ENCODE results near the gene ZBTB9. TPM values are rescaled to one million over a fixed set of nuclear protein-coding genes. Genes with fewer than 3 reads are reported as not detected.

The ZBTB9 gene
- total RNA-seq, 1 experiment from 2014 or later: 19.4 TPM

DNA sequence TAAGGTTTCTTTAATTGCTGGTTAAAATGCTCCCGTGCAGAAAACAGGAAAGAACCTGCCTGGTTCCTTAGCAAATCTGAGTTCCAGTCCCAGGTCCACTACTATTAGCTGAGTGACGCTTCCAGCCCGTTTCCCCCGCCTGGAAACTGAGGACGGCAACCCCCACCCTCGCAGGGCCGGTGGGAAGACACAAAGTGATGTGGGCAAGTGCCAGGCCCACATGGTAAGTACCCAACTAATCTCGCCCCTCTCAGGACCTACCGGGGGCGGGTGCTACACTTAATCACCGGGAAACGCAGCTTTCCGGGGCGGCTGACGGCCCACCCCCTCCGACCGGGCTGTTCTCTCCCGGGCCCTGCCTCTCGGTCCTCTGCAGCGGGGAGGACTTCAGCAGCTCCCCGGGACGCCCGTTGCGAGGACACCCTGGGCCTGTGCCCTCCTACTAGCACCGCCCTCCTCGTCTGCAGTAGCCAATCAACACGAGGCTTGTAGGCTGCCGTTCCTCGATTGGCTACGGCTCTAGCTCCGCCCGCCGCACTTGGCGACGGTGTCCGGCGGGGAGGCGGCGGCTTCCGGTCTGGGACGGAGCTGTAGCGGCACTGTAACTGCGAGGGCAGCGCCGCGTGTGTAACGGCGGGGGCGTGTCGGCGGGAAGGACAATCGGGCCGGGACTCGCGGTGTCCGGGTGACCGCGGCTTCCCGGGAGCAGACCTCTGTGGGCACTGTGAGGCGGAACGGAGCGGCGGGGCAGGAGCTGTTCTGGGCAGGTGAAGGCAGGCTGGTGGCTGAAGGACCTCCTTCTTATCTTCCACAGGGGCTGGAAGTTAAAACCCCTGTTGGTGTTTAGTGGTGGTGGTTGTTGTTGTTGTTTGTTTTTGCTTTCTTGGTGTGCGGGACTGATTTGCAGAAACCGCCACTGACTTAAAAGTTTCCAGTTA, at the start of gene ZBTB9 (continued):
- TF ChIP-seq JAZF1 (CRISPR knock-in tag; IDR thresholded peaks at IDR 0.05) (no peak), FOXK1 (CRISPR knock-in tag; IDR thresholded peaks at IDR 0.05) (peak; percentile 92), NFYB (CRISPR knock-in tag; conservative IDR thresholded peaks at IDR 0.05; ENCODE audit: low read depth) (peak; percentile 87), JUN (CRISPR knock-in tag; IDR thresholded peaks at IDR 0.05) (no peak; the same call in 1 of the 2 replicates), TEAD4 (CRISPR knock-in tag; IDR thresholded peaks at IDR 0.05) (no peak), ELF4 (CRISPR knock-in tag; IDR thresholded peaks at IDR 0.05; ENCODE audit: low read depth) (0 out of 2 replicates have a peak, but pooled peaks have one; percentile 43), NR2C2 (CRISPR knock-in tag; IDR thresholded peaks at IDR 0.05) (no peak), ETV6 (CRISPR knock-in tag; IDR thresholded peaks at IDR 0.05) (peak; percentile 64; the same call in 1 of the 2 replicates), SMAD3 (CRISPR knock-in tag; IDR thresholded peaks at IDR 0.05; ENCODE audit: borderline replicate concordance) (peak; percentile 38; the same call in 1 of the 2 replicates), TEAD1 (CRISPR knock-in tag; IDR thresholded peaks at IDR 0.05) (peak; percentile 58; the same call in 1 of the 2 replicates), ZNF263 (CRISPR knock-in tag; IDR thresholded peaks at IDR 0.05; ENCODE audit: low read depth) (0 out of 2 replicates have a peak, but pooled peaks have one; percentile 39), OVOL2 (CRISPR knock-in tag; IDR thresholded peaks at IDR 0.05; ENCODE audit: borderline replicate concordance) (no peak), ZNF232 (CRISPR knock-in tag; IDR thresholded peaks at IDR 0.05) (peak; percentile 59; the same call in 1 of the 2 replicates), RELA (CRISPR knock-in tag; IDR thresholded peaks at IDR 0.05; ENCODE audit: borderline replicate concordance) (0 out of 2 replicates have a peak, but pooled peaks have one; percentile 21)
- TF ChIP-seq, protein P1, sequence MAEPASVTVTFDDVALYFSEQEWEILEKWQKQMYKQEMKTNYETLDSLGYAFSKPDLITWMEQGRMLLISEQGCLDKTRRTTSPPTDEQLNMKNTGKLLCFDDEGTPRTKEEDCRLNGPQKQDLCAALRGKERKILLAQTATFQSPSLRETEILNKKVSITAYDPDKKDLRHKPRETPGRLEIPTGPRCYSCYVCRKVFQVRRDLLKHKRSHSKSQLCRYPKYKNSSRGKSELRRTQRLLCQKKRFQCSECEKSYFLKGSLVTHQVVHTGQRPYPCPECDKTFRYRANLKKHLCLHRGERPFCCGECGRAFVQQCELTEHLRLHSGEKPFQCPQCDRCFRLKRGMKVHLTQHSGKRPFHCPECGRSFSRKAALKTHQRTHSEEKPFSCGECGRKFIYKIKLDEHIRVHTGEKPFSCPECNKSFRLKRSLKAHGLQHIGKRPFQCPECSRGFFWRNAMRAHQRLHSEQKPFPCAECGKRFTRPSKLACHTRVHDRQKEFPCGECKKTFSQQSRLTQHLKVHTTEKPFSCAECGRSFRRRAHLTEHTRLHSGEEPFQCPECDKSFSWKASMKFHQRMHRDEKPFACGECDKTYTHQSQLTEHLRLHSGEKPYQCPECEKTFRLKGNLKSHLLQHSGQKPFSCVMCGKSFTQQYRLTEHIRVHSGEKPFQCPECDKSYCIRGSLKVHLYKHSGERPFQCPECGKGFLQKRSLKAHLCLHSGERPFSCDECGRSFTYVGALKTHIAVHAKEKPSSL (CRISPR knock-in tag; conservative IDR thresholded peaks at IDR 0.05): peak; percentile 79; the same call in 1 of the 2 replicates
- TF ChIP-seq, protein P2, sequence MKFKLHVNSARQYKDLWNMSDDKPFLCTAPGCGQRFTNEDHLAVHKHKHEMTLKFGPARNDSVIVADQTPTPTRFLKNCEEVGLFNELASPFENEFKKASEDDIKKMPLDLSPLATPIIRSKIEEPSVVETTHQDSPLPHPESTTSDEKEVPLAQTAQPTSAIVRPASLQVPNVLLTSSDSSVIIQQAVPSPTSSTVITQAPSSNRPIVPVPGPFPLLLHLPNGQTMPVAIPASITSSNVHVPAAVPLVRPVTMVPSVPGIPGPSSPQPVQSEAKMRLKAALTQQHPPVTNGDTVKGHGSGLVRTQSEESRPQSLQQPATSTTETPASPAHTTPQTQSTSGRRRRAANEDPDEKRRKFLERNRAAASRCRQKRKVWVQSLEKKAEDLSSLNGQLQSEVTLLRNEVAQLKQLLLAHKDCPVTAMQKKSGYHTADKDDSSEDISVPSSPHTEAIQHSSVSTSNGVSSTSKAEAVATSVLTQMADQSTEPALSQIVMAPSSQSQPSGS (CRISPR knock-in tag; IDR thresholded peaks at IDR 0.05; ENCODE audit: borderline replicate concordance, low read depth): no peak
- TF ChIP-seq, protein P3, sequence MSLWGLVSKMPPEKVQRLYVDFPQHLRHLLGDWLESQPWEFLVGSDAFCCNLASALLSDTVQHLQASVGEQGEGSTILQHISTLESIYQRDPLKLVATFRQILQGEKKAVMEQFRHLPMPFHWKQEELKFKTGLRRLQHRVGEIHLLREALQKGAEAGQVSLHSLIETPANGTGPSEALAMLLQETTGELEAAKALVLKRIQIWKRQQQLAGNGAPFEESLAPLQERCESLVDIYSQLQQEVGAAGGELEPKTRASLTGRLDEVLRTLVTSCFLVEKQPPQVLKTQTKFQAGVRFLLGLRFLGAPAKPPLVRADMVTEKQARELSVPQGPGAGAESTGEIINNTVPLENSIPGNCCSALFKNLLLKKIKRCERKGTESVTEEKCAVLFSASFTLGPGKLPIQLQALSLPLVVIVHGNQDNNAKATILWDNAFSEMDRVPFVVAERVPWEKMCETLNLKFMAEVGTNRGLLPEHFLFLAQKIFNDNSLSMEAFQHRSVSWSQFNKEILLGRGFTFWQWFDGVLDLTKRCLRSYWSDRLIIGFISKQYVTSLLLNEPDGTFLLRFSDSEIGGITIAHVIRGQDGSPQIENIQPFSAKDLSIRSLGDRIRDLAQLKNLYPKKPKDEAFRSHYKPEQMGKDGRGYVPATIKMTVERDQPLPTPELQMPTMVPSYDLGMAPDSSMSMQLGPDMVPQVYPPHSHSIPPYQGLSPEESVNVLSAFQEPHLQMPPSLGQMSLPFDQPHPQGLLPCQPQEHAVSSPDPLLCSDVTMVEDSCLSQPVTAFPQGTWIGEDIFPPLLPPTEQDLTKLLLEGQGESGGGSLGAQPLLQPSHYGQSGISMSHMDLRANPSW (CRISPR knock-in tag; conservative IDR thresholded peaks at IDR 0.05; ENCODE audit: low read depth): no peak
- TF ChIP-seq, protein P4, sequence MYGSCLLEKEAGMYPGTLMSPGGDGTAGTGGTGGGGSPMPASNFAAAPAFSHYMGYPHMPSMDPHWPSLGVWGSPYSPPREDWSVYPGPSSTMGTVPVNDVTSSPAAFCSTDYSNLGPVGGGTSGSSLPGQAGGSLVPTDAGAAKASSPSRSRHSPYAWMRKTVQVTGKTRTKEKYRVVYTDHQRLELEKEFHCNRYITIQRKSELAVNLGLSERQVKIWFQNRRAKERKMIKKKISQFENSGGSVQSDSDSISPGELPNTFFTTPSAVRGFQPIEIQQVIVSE (CRISPR knock-in tag; IDR thresholded peaks at IDR 0.05; ENCODE audit: borderline replicate concordance): no peak
- TF ChIP-seq, protein P5, sequence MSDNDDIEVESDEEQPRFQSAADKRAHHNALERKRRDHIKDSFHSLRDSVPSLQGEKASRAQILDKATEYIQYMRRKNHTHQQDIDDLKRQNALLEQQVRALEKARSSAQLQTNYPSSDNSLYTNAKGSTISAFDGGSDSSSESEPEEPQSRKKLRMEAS (CRISPR knock-in tag; IDR thresholded peaks at IDR 0.05): peak; percentile 87
- TF ChIP-seq, protein P6, sequence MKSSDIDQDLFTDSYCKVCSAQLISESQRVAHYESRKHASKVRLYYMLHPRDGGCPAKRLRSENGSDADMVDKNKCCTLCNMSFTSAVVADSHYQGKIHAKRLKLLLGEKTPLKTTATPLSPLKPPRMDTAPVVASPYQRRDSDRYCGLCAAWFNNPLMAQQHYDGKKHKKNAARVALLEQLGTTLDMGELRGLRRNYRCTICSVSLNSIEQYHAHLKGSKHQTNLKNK (CRISPR knock-in tag; IDR thresholded peaks at IDR 0.05): 0 out of 2 replicates have a peak, but pooled peaks have one; percentile 16
- TF ChIP-seq, protein P7, sequence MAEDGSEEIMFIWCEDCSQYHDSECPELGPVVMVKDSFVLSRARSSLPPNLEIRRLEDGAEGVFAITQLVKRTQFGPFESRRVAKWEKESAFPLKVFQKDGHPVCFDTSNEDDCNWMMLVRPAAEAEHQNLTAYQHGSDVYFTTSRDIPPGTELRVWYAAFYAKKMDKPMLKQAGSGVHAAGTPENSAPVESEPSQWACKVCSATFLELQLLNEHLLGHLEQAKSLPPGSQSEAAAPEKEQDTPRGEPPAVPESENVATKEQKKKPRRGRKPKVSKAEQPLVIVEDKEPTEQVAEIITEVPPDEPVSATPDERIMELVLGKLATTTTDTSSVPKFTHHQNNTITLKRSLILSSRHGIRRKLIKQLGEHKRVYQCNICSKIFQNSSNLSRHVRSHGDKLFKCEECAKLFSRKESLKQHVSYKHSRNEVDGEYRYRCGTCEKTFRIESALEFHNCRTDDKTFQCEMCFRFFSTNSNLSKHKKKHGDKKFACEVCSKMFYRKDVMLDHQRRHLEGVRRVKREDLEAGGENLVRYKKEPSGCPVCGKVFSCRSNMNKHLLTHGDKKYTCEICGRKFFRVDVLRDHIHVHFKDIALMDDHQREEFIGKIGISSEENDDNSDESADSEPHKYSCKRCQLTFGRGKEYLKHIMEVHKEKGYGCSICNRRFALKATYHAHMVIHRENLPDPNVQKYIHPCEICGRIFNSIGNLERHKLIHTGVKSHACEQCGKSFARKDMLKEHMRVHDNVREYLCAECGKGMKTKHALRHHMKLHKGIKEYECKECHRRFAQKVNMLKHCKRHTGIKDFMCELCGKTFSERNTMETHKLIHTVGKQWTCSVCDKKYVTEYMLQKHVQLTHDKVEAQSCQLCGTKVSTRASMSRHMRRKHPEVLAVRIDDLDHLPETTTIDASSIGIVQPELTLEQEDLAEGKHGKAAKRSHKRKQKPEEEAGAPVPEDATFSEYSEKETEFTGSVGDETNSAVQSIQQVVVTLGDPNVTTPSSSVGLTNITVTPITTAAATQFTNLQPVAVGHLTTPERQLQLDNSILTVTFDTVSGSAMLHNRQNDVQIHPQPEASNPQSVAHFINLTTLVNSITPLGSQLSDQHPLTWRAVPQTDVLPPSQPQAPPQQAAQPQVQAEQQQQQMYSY (CRISPR knock-in tag; IDR thresholded peaks at IDR 0.05): no peak
- TF ChIP-seq, protein P8, sequence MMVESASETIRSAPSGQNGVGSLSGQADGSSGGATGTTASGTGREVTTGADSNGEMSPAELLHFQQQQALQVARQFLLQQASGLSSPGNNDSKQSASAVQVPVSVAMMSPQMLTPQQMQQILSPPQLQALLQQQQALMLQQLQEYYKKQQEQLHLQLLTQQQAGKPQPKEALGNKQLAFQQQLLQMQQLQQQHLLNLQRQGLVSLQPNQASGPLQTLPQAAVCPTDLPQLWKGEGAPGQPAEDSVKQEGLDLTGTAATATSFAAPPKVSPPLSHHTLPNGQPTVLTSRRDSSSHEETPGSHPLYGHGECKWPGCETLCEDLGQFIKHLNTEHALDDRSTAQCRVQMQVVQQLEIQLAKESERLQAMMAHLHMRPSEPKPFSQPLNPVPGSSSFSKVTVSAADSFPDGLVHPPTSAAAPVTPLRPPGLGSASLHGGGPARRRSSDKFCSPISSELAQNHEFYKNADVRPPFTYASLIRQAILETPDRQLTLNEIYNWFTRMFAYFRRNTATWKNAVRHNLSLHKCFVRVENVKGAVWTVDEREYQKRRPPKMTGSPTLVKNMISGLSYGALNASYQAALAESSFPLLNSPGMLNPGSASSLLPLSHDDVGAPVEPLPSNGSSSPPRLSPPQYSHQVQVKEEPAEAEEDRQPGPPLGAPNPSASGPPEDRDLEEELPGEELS (CRISPR knock-in tag; IDR thresholded peaks at IDR 0.05): peak; percentile 51; the same call in 1 of the 2 replicates

Data from WTC11 (cell line).